GM12891 (cell line): ENCODE data around the gene TTC13.

ENCODE experiments used
- POLR2A ChIP-seq: IDR thresholded peaks from 2 replicates; pipeline ENCODE4 v1.6.1; 2011; ENCODE audit warnings: low read depth, low read length, control low read depth
- POLR2AphosphoS5 ChIP-seq: IDR thresholded peaks from 2 replicates; pipeline ENCODE4 v1.6.1; 2011; ENCODE audit warnings: low read depth, low read length, control low read depth
- POU2F2 ChIP-seq: IDR thresholded peaks from 2 replicates; pipeline ENCODE4 v1.6.1; 2011; ENCODE audit warnings: low read depth, mild to moderate bottlenecking, control low read depth, low read length, moderate library complexity
- SPI1 ChIP-seq: IDR thresholded peaks from 2 replicates; pipeline ENCODE4 v1.6.1; 2011; ENCODE audit warnings: low read depth, low read length, control low read depth
- TAF1 ChIP-seq: IDR thresholded peaks from 2 replicates; pipeline ENCODE4 v1.6.1; 2011; ENCODE audit warnings: low read depth, low read length, control low read depth

DNA sequence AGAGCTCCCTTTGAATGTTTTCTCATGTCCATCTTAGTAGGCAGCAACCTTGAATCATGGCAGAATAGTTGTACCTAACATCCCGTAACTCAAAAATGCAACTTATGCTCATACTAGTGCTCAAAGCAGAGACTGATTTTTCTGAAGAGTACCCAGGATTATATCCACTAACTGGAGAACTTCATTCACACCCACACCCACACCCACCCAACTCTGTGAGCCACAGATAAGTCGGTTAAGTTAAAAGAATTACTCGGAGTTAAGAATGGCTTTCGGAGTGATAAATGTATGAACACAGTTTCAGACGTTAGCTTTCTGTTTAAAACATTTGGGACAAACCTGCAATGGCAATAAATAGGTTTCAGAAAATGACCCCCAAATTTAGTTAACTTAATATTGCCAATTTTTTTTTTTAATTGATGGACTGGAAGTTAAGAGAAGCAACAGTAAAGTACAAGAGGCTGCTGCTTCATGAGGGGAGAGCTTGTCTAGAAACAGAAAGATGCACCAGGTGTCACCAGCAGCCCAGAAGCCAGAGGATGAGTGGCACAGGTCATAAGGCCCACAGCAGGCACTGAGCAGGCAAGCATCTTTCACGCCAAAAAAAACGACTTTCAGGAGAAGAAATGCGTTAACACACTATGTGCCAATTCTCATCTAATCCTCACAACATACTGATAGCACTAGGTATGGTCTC lies 61.9 kb downstream of the TTC13 start:
- TF ChIP-seq POLR2AphosphoS5 (no peak), POLR2A (no peak), TAF1 (no peak), SPI1 (no peak), POU2F2 (no peak)
